Endothelial cell of umbilical vein (primary cell): Measurements from ENCODE around the gene CCDC60. TPM values are rescaled to one million over a fixed set of nuclear protein-coding genes. Genes with fewer than 3 reads are reported as not detected.

Experiments
- BruUV-seq: library from RNA; stranded (reverse); fragments of 400-500 nt; replicated peaks from 2 replicates; lab custom pipeline; 2021; lab: Mats Ljungman, UMichigan
- CTCF ChIA-PET: fragments of 300-600, 350-600 bp; sonication (Branson Sonifier 250); formaldehyde crosslinking; loops from one replicate; lab custom pipeline; 2021; ENCODE audit warnings: antibody characterized with exemption, inconsistent platforms; lab: Charles Lee
- POLR2A ChIA-PET: fragments of 300-600, 350-600 bp; sonication (Branson Sonifier 250); formaldehyde crosslinking; loops from one replicate; lab custom pipeline; 2021; ENCODE audit warnings: antibody characterized with exemption, inconsistent platforms; lab: Charles Lee
- DNase-seq: peaks from one replicate; pipeline ENCODE4 v3.0.0-alpha.2; 2011; ENCODE audit warnings: low read depth, low spot score
- FAIRE-seq: peaks from 2 replicates; lab custom pipeline; 2011; peaks lifted over from hg19 to GRCh38; lab: Jason Lieb, UNC
- H2AFZ ChIP-seq: 2 replicates; pipeline ENCODE4 v1.6.0; 2012; ENCODE audit warnings: low read depth, low read length, control low read depth, inconsistent platforms
- H3K27ac ChIP-seq: 2 replicates; pipeline ENCODE4 v1.5.1; 2011; ENCODE audit warnings: low read depth, mild to moderate bottlenecking, control low read depth, low read length, moderate library complexity; ENCODE audit not compliant: insufficient read depth
- H3K27me3 ChIP-seq, 2 experiments: 2 replicates each; pipeline versions ENCODE4 v1.6.0 to v1.6.1; 2011; ENCODE audit warnings: low read length in 2 of 2, mixed read lengths in 1 of 2; ENCODE audit not compliant: control insufficient read depth in 2 of 2, insufficient read depth in 2 of 2
- H3K36me3 ChIP-seq, 2 experiments: 2 replicates in 1 of 2; 3 replicates in 1 of 2; pipeline ENCODE4 v1.5.1; 2011; ENCODE audit warnings: low read length in 2 of 2, mild to moderate bottlenecking in 1 of 2, moderate library complexity in 1 of 2; ENCODE audit not compliant: control insufficient read depth in 2 of 2, insufficient read depth in 2 of 2; ENCODE audit errors: extremely low read depth in 1 of 2
- H3K4me1 ChIP-seq: 3 replicates; pipeline ENCODE4 v1.5.1; 2011; ENCODE audit warnings: mild to moderate bottlenecking, low read length; ENCODE audit not compliant: control insufficient read depth, insufficient read depth; ENCODE audit errors: extremely low read depth
- H3K4me2 ChIP-seq: 2 replicates; pipeline ENCODE4 v1.6.1; 2011; ENCODE audit warnings: low read length, control low read depth, mixed read lengths; ENCODE audit not compliant: insufficient read depth
- H3K4me3 ChIP-seq, 3 experiments: fragments of 200-600 bp in 1 of 3; sonication (generic), shearing (Covaris generic) in 1 of 3; replicated peaks in 1 of 3; 2 replicates each; pipeline ENCODE4 v1.5.1; 2011 to 2016; ENCODE audit warnings: control low read depth in 3 of 3, low read length in 3 of 3, mild to moderate bottlenecking in 2 of 3, inconsistent platforms in 1 of 3, low read depth in 1 of 3, moderate library complexity in 1 of 3; ENCODE audit not compliant: insufficient read depth in 1 of 3
- H3K79me2 ChIP-seq: 2 replicates; pipeline ENCODE4 v1.6.0; 2012; ENCODE audit warnings: low read length, inconsistent platforms; ENCODE audit not compliant: control insufficient read depth, insufficient read depth
- H3K9ac ChIP-seq: replicated peaks from 2 replicates; pipeline ENCODE3; 2011; ENCODE audit warnings: low read length, control low read depth; ENCODE audit not compliant: insufficient read depth; ENCODE audit errors: extremely low read depth
- H3K9me1 ChIP-seq: replicated peaks from 3 replicates; pipeline ENCODE4 v1.6.0; 2011; ENCODE audit warnings: mild to moderate bottlenecking, low read length; ENCODE audit not compliant: control insufficient read depth, insufficient read depth; ENCODE audit errors: extremely low read depth
- H3K9me3 ChIP-seq: replicated peaks from 2 replicates; pipeline ENCODE4 v1.5.1; 2012; ENCODE audit warnings: low read length, inconsistent platforms; ENCODE audit not compliant: control insufficient read depth, insufficient read depth
- H4K20me1 ChIP-seq: replicated peaks from 2 replicates; pipeline ENCODE3; 2011; ENCODE audit warnings: mild to moderate bottlenecking, low read length; ENCODE audit not compliant: control insufficient read depth, insufficient read depth; ENCODE audit errors: extremely low read depth
- CTCF ChIP-seq, 2 donors: IDR thresholded peaks; 1 replicate in 1 of 2; 2 replicates in 1 of 2; pipeline ENCODE4 v1.5.1; 2011; ENCODE audit warnings: low read length in 2 of 2, mild to moderate bottlenecking in 2 of 2, moderate library complexity in 2 of 2, control low read depth in 1 of 2, inconsistent platforms in 1 of 2, low read depth in 1 of 2; ENCODE audit not compliant: insufficient read depth in 1 of 2; ENCODE audit errors: extremely low read depth in 1 of 2
- EZH2 ChIP-seq: IDR thresholded peaks from 2 replicates; pipeline ENCODE4 v1.6.1; 2012; ENCODE audit warnings: borderline replicate concordance, low read depth, mild to moderate bottlenecking, moderate library complexity, low read length, inconsistent platforms; ENCODE audit not compliant: severe bottlenecking
- FOS ChIP-seq: IDR thresholded peaks from 2 replicates; pipeline ENCODE4 v1.6.1; 2011; ENCODE audit warnings: mild to moderate bottlenecking, low read length, moderate library complexity, borderline replicate concordance; ENCODE audit not compliant: insufficient read depth
- GATA2 ChIP-seq: IDR thresholded peaks from 2 replicates; pipeline ENCODE4 v1.7.0; 2011; ENCODE audit warnings: low read depth, mild to moderate bottlenecking, moderate library complexity, mixed read lengths, low read length; ENCODE audit not compliant: insufficient read length, insufficient read depth
- JUN ChIP-seq: IDR thresholded peaks from 2 replicates; pipeline ENCODE4 v1.6.1; 2011; ENCODE audit warnings: borderline replicate concordance, low read depth; ENCODE audit not compliant: insufficient read length, insufficient read depth
- MAX ChIP-seq: IDR thresholded peaks from 2 replicates; pipeline ENCODE4 v1.6.1; 2011; ENCODE audit not compliant: insufficient read depth, insufficient read length
- POLR2A ChIP-seq: IDR thresholded peaks from 2 replicates; pipeline ENCODE4 v1.6.1; 2012; ENCODE audit warnings: low read depth, mild to moderate bottlenecking, control low read depth, low read length
- POLR2AphosphoS5 ChIP-seq: IDR thresholded peaks from 2 replicates; pipeline ENCODE4 v1.6.1; 2012; ENCODE audit warnings: low read depth, mild to moderate bottlenecking, control low read depth, low read length, moderate library complexity; ENCODE audit not compliant: insufficient read depth
- dilution Hi-C: fragments of 300-500 bp; cut with MboI; formaldehyde crosslinking; loops from one replicate; pipeline ENCODE4 v1.15.0; 2019; ENCODE audit warnings: low sequenced_read_pairs; ENCODE audit not compliant: extremely low pct_ligation_motif_present
- intact Hi-C: fragments of 100-400 bp; cut with micrococcal nuclease; formaldehyde crosslinking; loops from one replicate; pipeline ENCODE4 v1.10.0; 2022
- polyA plus RNA-seq, 4 experiments: library from polyadenylated mRNA; depleted of rRNA in 3 of 4; stranded (reverse) in 3 of 4; unstranded in 1 of 4; fragments of >200 nt; gene quantifications; 2 replicates each; pipeline versions ENCODE4 v1.2.1 to v1.2.3, GENCODE V29; 2011 to 2012; ENCODE audit warnings: missing spikeins in 1 of 4
- total RNA-seq: library from RNA; stranded (reverse); gene quantifications from 2 replicates; pipeline ENCODE4 v1.2.3, GENCODE V29; 2021

The CCDC60 gene
- total and polyA plus RNA-seq, 2 donors (not counting 3 experiments of a cell fraction or from before 2014, with no cell fraction given): not detected

- no peaks in the 10 kb centered on the region for H3K27me3 ChIP-seq
- BruUV-seq: no TSS peak
- no peaks in the 10 kb centered on the region for H4K20me1 ChIP-seq
- no peaks in the 10 kb centered on the region for H3K9me1 ChIP-seq
- H3K9me3 ChIP-seq: peaks cover 6% of the 10 kb centered on the region
- dilution Hi-C loops (no loop called here), intact Hi-C loops (no loop called here)
- H3K27ac ChIP-seq: no peak overlapping the region
- H3K4me3 ChIP-seq: no peak overlapping the region
- no peak overlapping the region for H2AFZ ChIP-seq
- H3K36me3 ChIP-seq: no peaks in the 10 kb centered on the region
- DNase-seq (no peak), FAIRE-seq (no peak)
- no peaks in the 10 kb centered on the region for H3K79me2 ChIP-seq
- H3K9ac ChIP-seq: no peak overlapping the region
- TF ChIP-seq MAX: no peak
- TF ChIP-seq JUN: no peak
- no peak for TF ChIP-seq FOS
- no peak for TF ChIP-seq GATA2
- TF ChIP-seq CTCF (IDR thresholded peaks at IDR 0.05; ENCODE audit: extremely low read depth in 1 of 2, insufficient read depth in 1 of 2, low read depth in 1 of 2, low read length in 2 of 2): no peak
- no peak for TF ChIP-seq POLR2A
- no peak for TF ChIP-seq POLR2AphosphoS5
- no peak for TF ChIP-seq EZH2
- ChIA-PET CTCF (interaction anchor here (0.5 kb wide), 1 partner anchor 21 kb away, joined by 3 read pairs; no protein-coding TSS in a partner anchor), POLR2A (no interaction called here)
- no peaks in the 10 kb centered on the region for H3K4me1 ChIP-seq
- no peak overlapping the region for H3K4me2 ChIP-seq
Observed at GRCh38 chr12:119378903-119379302, 44.4 kb downstream of the CCDC60 start.
